ENCODE data around the gene CEP97.
"Not testable (repeated sequence)": the region's sequence is repeated elsewhere in the genome, so short reads cannot be mapped to it uniquely, and the experiment has no call there.

The CEP97 gene

GRCh38 chr3:101735833-101736232 is 11.4 kb downstream of the CEP97 start:
- H3K9me3 ChIP-seq (ENCODE audit: control insufficient read depth, insufficient read depth, low read length), result no peaks in the 10 kb centered on the region
- H3K4me1 ChIP-seq (ENCODE audit: control insufficient read depth, low read length), result no peaks in the 10 kb centered on the region
- H3K9me2 ChIP-seq (replicated peaks; ENCODE audit: control insufficient read depth, low read length), result no peaks in the 10 kb centered on the region
- no peak overlapping the region for H3K4me3 ChIP-seq (ENCODE audit: low read length)
- no peak overlapping the region for H3K27ac ChIP-seq (ENCODE audit: low read depth, low read length)
- H3K27me3 ChIP-seq (ENCODE audit: control insufficient read depth, low read length), result no peaks in the 10 kb centered on the region
- TF ChIP-seq CTCF (IDR thresholded peaks at IDR 0.05; ENCODE audit: low read depth, low read length, poor library complexity, severe bottlenecking) (no peak), EZH2phosphoT487 (IDR thresholded peaks at IDR 0.05; ENCODE audit: borderline replicate concordance, low read length) (no peak)
- H3K4me2 ChIP-seq (ENCODE audit: low read length), result no peak overlapping the region
- no peaks in the 10 kb centered on the region for H3F3A ChIP-seq (ENCODE audit: control insufficient read depth, insufficient read depth)
- peaks cover 72% of the 10 kb centered on the region for H3K36me3 ChIP-seq (ENCODE audit: control insufficient read depth, low read length)
- H4K20me1 ChIP-seq (ENCODE audit: control insufficient read depth, insufficient read depth, low read depth, low read length), result no peaks in the 10 kb centered on the region
- peaks cover 4% of the 10 kb centered on the region for H3K79me2 ChIP-seq (ENCODE audit: control insufficient read depth, low read length)

- H3K9me3 ChIP-seq (ENCODE audit: control insufficient read depth, insufficient read depth, low read length); H3K27ac ChIP-seq (ENCODE audit: low read depth, low read length); H3K27me3 ChIP-seq (ENCODE audit: control insufficient read depth, low read length); H3F3A ChIP-seq (ENCODE audit: control insufficient read depth, insufficient read depth); H4K20me1 ChIP-seq (ENCODE audit: control insufficient read depth, insufficient read depth, low read depth, low read length); H3K79me2 ChIP-seq (ENCODE audit: control insufficient read depth, low read length); H3K4me3 ChIP-seq (ENCODE audit: low read length); H3K9me2 ChIP-seq (replicated peaks; ENCODE audit: control insufficient read depth, low read length); H3K4me1 ChIP-seq (ENCODE audit: control insufficient read depth, low read length); H3K4me2 ChIP-seq (ENCODE audit: low read length): not testable (repeated sequence)
- H3K36me3 ChIP-seq (ENCODE audit: control insufficient read depth, low read length), result peaks cover 35% of the 10 kb centered on the region
These were observed 17.5 kb downstream of the CEP97 start for GRCh38 chr3:101741914-101742313.

- Histone ChIP-seq H3K36me3 (ENCODE audit: control insufficient read depth, low read length) (peaks cover 24% of the 10 kb centered on the region), H3K9me2 (replicated peaks; ENCODE audit: control insufficient read depth, low read length) (no peaks in the 10 kb centered on the region), H3K79me2 (ENCODE audit: control insufficient read depth, low read length) (peaks cover 6% of the 10 kb centered on the region), H3K27ac (ENCODE audit: low read depth, low read length) (no peak overlapping the region), H3K27me3 (ENCODE audit: control insufficient read depth, low read length) (no peaks in the 10 kb centered on the region), H3K4me2 (ENCODE audit: low read length) (no peak overlapping the region), H3F3A (ENCODE audit: control insufficient read depth, insufficient read depth) (no peaks in the 10 kb centered on the region), H4K20me1 (ENCODE audit: control insufficient read depth, insufficient read depth, low read depth, low read length) (no peaks in the 10 kb centered on the region), H3K4me1 (ENCODE audit: control insufficient read depth, low read length) (no peaks in the 10 kb centered on the region), H3K4me3 (ENCODE audit: low read length) (no peak overlapping the region), H3K9me3 (ENCODE audit: control insufficient read depth, insufficient read depth, low read length) (0 out of 2 replicates have a peak, but pooled peaks cover 4% of the 10 kb centered on the region)
- no peak for TF ChIP-seq EZH2phosphoT487 (IDR thresholded peaks at IDR 0.05; ENCODE audit: borderline replicate concordance, low read length)
- TF ChIP-seq CTCF (IDR thresholded peaks at IDR 0.05; ENCODE audit: low read depth, low read length, poor library complexity, severe bottlenecking), result no peak
These were observed 20.4 kb downstream of the CEP97 start for GRCh38 chr3:101744811-101745210.

GRCh38 chr3:101745934-101746333 is 21.5 kb downstream of the CEP97 start:
- not testable (repeated sequence) for H3K4me3 ChIP-seq (ENCODE audit: low read length); H3K27me3 ChIP-seq (ENCODE audit: control insufficient read depth, low read length); H3K9me3 ChIP-seq (ENCODE audit: control insufficient read depth, insufficient read depth, low read length); H3K79me2 ChIP-seq (ENCODE audit: control insufficient read depth, low read length); H3K9me2 ChIP-seq (replicated peaks; ENCODE audit: control insufficient read depth, low read length); H3K4me2 ChIP-seq (ENCODE audit: low read length); H3K4me1 ChIP-seq (ENCODE audit: control insufficient read depth, low read length); H3K27ac ChIP-seq (ENCODE audit: low read depth, low read length); H4K20me1 ChIP-seq (ENCODE audit: control insufficient read depth, insufficient read depth, low read depth, low read length); H3F3A ChIP-seq (ENCODE audit: control insufficient read depth, insufficient read depth)
- H3K36me3 ChIP-seq (ENCODE audit: control insufficient read depth, low read length), result peaks cover 24% of the 10 kb centered on the region

GRCh38 chr3:101753386-101754113 is 29.1 kb downstream of the CEP97 start:
- not testable (repeated sequence) for H3K4me1 ChIP-seq (ENCODE audit: control insufficient read depth, low read length); H3K79me2 ChIP-seq (ENCODE audit: control insufficient read depth, low read length); H3K27me3 ChIP-seq (ENCODE audit: control insufficient read depth, low read length); H3K9me2 ChIP-seq (replicated peaks; ENCODE audit: control insufficient read depth, low read length); H3K27ac ChIP-seq (ENCODE audit: low read depth, low read length); H4K20me1 ChIP-seq (ENCODE audit: control insufficient read depth, insufficient read depth, low read depth, low read length); H3F3A ChIP-seq (ENCODE audit: control insufficient read depth, insufficient read depth); H3K4me2 ChIP-seq (ENCODE audit: low read length); H3K9me3 ChIP-seq (ENCODE audit: control insufficient read depth, insufficient read depth, low read length); H3K4me3 ChIP-seq (ENCODE audit: low read length)
- H3K36me3 ChIP-seq (ENCODE audit: control insufficient read depth, low read length), result peaks cover 39% of the 10 kb centered on the region

Measured in DOHH2 (cell line).